Embryonic facial prominence (tissue), 1 donor: ENCODE measurements around the gene PLK5.
"Not testable (repeated sequence)": the region's sequence is repeated elsewhere in the genome, so short reads cannot be mapped to it uniquely, and the experiment has no call there.

Experiments used
- DNase-seq: peaks from one replicate; pipeline ENCODE4 v3.0.0-alpha.2; 2016; ENCODE audit errors: extremely low spot score

Gene PLK5

DNA sequence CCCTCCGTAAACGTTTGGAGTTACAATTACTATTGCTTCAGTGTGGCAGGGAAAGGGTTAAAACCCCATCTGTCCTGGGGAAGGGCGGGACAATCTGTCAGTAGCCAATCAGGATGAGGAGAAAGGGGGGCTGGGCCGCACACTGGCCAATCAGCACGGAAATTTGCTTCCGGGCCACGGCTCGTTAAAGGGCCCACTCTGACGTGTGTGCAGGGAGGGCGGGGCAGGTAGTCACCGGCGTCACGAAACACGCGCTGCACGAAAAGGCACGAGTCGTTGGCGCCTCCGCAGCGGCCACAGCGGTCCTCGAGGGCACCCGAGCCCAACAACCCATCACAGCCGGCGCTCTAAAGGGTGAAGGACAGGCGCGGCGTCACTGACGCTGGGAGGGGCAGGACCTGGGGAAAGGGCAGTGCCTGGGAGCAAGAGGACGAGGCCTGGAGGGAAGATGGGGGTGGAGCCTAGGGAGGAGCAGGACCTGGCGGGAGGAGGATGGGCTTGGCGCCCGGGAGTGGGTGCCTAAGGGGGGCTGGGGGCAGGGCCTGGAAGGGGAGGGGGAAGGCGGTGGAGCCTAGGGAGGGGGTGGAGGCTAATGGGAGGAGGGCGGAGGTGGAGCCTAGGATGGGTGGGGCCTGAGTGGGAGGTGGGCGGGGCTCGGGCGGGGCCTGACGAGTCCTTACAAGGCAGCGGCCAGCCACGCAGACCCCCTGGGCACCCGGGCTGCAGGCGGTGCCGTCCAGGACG is 15.9 kb upstream of the PLK5 start:
- DNase-seq: peak; percentile 85

- no peak for DNase-seq
These were observed 15.4 kb upstream of the PLK5 start for GRCh38 chr19:1508507-1508856.

DNA sequence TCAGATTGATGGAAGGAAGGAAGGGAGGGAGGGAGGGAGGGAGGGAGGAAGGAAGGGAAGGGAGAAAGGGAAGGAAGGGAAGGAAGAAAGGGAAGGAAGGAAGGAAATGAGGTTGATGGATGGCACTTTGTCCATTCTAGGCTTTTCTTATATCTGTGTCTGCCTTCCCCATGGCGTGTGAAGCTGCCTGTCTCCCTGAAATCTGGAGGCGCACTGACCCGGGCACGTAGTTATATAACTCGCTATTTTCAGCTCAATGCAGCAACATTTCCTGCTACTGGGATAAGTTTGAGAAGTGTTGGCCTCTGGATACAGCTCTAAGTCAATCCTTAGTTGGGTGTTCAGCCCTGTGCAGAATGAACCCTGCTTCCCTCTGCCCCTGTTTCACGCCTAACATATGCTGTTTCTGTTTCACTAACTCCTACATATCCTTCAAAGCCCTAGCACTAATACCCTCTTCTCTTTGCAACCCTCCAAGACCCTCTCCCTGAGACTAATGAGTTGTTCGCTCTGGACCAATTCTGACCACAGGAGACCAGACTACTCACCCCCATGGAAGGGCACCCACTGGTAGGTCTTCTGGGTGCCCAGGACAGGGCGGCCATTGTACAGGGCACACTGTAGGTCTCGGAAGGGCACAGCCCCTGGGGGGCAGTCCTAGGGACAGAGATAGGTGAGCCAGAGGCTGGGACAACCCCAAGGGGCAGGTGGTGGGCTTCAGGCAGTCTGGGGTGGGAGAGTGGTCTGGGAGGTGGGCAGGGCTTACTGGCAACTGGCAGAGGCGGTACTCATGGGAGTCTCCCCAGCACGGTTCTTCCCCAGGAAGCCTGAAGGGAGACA is 14.1 kb upstream of the PLK5 start:
- no peak for DNase-seq

DNA sequence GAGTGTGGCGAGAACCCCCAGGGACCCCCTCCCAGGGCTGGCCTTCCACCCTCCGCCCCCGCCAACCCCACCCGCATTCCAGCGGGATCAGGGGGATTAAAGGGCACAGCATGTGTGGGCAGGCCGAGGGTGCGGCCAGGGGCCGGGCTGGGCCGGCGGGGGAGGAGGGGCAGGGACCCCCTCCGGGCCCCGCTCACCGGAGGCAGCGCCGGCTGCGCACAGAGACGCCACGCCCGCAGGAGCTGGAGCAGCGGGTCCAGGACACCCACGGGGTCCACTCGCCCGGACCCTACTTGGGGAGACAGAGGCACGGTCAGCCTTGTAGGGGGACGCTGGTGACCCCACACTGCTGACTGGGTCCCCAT is 13.5 kb upstream of the PLK5 start:
- DNase-seq: no peak

- no peak for DNase-seq
These were observed 13.1 kb upstream of the PLK5 start for GRCh38 chr19:1510807-1511206.

- DNase-seq: no peak
These were observed 12.3 kb upstream of the PLK5 start for GRCh38 chr19:1511318-1512317.

GRCh38 chr19:1512671-1513498 is 11.0 kb upstream of the PLK5 start, which contains the start of gene ADAMTSL5:
ADAMTSL5 (minus strand) TSS chr19:1513019; CDS start chr19:1510943, 2,076 bp downstream.
- no peak for DNase-seq

- DNase-seq: no peak
These were observed 10.2 kb upstream of the PLK5 start for GRCh38 chr19:1513499-1514294.

- DNase-seq: no peak
These were observed 9.6 kb upstream of the PLK5 start for GRCh38 chr19:1514295-1514661.

GRCh38 chr19:1514986-1515721 is 8.7 kb upstream of the PLK5 start:
- DNase-seq: no peak

- DNase-seq: no peak
These were observed 7.5 kb upstream of the PLK5 start for GRCh38 chr19:1516395-1516753.

DNA sequence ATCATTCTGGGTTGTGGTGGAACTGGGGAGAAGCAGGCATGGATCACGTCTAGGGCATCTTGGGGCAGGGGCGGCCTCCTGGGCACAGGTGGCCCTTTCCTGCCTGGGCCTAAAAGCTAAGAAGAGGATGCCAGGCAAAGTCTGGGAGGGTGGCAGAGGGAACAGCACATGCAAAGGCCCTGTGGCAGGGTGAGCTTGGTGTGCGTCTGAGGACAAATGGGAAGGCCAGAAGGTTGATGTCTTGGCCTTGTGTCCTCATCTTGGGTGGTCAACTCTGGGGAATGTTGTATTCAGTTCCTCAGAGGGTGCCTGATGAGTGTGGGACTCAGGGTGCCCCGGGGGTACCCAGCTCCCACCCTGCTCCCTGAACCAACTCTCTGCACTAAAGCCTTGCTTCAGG is 5.4 kb upstream of the PLK5 start:
- DNase-seq: no peak

GRCh38 chr19:1519802-1520201 is 4.1 kb upstream of the PLK5 start:
- not testable (repeated sequence) for DNase-seq

DNA sequence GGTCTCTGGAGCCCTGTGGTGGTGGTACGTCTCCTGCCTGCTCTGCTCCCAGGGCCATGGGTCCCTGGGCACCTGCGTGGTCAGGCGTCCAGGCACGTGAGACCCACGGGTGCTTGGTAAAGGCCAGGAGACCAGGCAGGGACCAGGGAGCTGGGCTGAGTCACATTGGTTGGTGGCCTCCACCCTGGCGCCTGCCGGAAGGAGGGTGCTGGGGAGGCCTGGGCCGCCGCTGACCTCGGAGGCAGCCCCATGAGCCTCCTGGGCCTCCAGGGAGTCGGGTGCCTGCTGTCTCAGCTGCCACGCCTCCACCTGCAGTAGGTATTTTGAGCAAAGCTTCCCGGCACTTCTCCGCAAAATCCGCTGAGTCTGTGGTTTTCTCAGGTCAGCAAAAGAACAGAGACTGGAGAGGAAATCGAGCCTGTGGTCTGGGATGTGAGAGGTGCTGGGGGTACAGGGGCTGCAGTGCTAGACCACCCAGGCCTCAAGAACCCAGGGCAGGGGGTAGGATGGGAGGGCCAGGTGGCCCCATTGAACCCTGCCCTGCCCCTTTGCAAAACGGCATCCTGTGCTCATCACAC is 3.6 kb upstream of the PLK5 start:
- no peak for DNase-seq

GRCh38 chr19:1521636-1522035 is 2.2 kb upstream of the PLK5 start:
- no peak for DNase-seq

DNA sequence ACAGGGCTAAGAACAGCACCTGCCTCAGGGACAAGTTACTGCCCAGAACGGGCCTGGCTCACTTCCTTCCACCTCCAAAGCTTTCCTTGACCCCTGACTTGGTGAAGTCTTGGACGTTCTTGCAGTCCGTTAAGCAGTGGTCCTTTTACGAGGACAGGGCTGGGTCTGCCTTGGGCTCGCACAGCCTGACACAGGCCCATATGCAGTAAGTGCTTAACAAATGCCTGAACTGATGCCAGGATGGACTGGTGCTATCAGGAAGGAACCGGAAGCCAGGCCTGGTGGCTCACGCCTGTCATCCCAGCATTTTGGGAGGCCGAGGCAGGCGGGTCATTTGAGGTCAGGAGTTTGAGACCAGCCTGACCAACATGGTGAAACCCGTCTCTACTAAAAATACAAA is 1.8 kb upstream of the PLK5 start:
- DNase-seq: no peak

DNA sequence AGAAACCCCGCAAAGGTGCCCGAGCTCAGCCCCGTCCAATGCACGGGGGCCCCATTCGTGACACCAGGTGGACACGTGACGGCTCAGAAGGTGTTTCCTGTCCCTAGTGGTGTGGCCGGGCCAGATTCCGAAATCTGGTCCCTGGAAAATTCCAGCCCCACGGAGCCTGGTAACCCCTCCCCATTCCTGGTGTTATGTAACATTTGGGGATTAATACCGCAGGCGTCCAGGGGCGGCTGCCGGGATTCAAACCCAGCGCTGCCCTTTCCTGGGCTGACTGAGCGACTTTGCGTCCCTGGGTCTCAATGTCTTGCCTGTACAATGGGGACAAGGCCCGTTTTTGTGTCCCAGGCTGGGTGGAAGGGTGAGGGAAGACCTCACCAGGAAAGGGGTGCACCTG is 1.0 kb upstream of the PLK5 start:
- no peak for DNase-seq

DNA sequence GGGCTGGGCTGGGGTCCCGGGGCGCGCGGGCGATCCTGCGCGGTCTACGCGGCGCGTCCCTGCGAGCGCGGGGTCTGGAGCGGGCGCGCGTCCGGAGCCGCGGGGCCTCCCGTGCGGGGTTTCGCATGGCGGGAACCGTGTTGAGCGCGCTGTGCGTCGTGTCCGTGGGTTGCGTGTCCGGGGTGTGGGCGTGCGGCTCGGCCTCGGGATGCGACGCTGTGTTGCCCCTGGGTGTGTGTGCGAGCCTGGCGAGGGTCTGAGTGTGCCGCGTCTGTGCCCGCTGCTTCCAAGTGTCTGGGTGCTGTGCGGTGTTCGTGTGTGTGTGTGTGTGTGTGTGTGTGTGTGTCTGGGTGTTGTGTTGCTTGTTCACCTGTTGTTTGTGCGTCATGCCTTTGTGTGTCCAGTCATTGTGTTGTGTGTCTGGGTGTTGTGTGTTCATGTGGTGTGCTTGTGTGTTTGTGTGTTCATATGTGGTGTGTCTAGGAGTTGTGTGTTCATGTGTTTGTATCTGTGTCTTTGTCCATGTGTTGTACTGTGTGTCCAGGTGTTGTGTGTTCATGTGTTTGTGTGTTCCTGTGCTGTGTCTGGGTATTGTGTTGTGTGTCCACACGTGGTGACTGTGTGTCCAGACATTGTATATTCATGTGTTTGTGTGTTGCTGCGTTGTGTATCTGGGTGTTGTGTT is 552 bp downstream of the PLK5 start:
- DNase-seq: no peak

GRCh38 chr19:1524972-1525325 is 1.1 kb downstream of the PLK5 start:
- no peak for DNase-seq
